NB4 (cell line): Measurements from ENCODE around the gene WSCD2.

ENCODE experiments used
- POLR2A ChIP-seq: IDR thresholded peaks from 2 replicates; pipeline ENCODE4 v1.6.1; 2011; ENCODE audit warnings: mild to moderate bottlenecking; ENCODE audit not compliant: insufficient read length; ENCODE audit errors: extremely low read depth
- TF ChIP-seq, protein P1 (sequence below): IDR thresholded peaks from one replicate; pipeline ENCODE4 v1.5.1; 2012; ENCODE audit warnings: low read depth, low read length

- TF ChIP-seq, protein P1, sequence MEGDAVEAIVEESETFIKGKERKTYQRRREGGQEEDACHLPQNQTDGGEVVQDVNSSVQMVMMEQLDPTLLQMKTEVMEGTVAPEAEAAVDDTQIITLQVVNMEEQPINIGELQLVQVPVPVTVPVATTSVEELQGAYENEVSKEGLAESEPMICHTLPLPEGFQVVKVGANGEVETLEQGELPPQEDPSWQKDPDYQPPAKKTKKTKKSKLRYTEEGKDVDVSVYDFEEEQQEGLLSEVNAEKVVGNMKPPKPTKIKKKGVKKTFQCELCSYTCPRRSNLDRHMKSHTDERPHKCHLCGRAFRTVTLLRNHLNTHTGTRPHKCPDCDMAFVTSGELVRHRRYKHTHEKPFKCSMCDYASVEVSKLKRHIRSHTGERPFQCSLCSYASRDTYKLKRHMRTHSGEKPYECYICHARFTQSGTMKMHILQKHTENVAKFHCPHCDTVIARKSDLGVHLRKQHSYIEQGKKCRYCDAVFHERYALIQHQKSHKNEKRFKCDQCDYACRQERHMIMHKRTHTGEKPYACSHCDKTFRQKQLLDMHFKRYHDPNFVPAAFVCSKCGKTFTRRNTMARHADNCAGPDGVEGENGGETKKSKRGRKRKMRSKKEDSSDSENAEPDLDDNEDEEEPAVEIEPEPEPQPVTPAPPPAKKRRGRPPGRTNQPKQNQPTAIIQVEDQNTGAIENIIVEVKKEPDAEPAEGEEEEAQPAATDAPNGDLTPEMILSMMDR = no peak
- no peak for TF ChIP-seq POLR2A
These were observed 19.1 kb upstream of the WSCD2 start for GRCh38 chr12:108109954-108110353.
